ENCODE measurements around the gene UBE2G1. TPM values are rescaled to one million over a fixed set of nuclear protein-coding genes. Genes with fewer than 3 reads are reported as not detected.

Gene UBE2G1
- total and polyA plus RNA-seq, 10 of the 15 experiments (the other 5 are each of a cell fraction or from before 2014, with no cell fraction given) = 24.4 to 139 (median 77.4) TPM

- SMC1A ChIA-PET (ENCODE audit: uncharacterized antibody, unreplicated experiment) = interaction anchor here (0.6 to 2.0 kb wide), 11 partner anchors 9 to 191 kb away, joined by 3 to 16 read pairs (median 4); no protein-coding TSS in a partner anchor
- 86% methylated on average over 8 of the region's 8 CpGs for WGBS (ENCODE audit: insufficient coverage, insufficient replicate concordance, low lambda C conversion rate, missing lambda C conversion rate)
- ATAC-seq = no peak
- intact Hi-C loops (cut with micrococcal nuclease; ENCODE audit: unreplicated experiment) = no loop called here
- no peak overlapping the region for H3K4me2 ChIP-seq (ENCODE audit: control insufficient read depth, insufficient read depth)
- FAIRE-seq = no peak
- H3K9ac ChIP-seq (ENCODE audit: control insufficient read depth, insufficient read depth, low read length) = no peak overlapping the region
- no TSS peak for BruUV-seq (replicated peaks)
- H3K4me3 ChIP-seq = no peak overlapping the region
- peaks cover 0 to 29% of the 10 kb centered on the region in 2 experiments; a peak in 2 of 4 replicates for H3K36me3 ChIP-seq (ENCODE audit: control insufficient read depth in 2 of 2, insufficient read depth in 2 of 2, low read length in 1 of 2)
- in situ Hi-C loops (cut with MboI) = no loop called here
- RAD21 ChIA-PET (ENCODE audit: unreplicated experiment) = interaction anchor here (1.6 kb wide), 1 partner anchor 14 kb away, joined by 10 read pairs; no protein-coding TSS in a partner anchor
- CTCF ChIA-PET = interaction anchor here (0.5 to 2.0 kb wide), 10 partner anchors 8 to 186 kb away, joined by 3 to 14 read pairs (median 4); no protein-coding TSS in a partner anchor
- no peak overlapping the region for H2AFZ ChIP-seq (ENCODE audit: control insufficient read depth, low read depth, low read length)
- DNase-seq (ENCODE audit: low read depth, low spot score) = no peak
- no peaks in the 10 kb centered on the region for H4K20me1 ChIP-seq (ENCODE audit: control insufficient read depth, insufficient read depth)
- no peaks in the 10 kb centered on the region for H3K27me3 ChIP-seq (replicated peaks in 1 of 2; ENCODE audit: control insufficient read depth in 2 of 2, insufficient read depth in 2 of 2, low read length in 1 of 2)
- H3K79me2 ChIP-seq (ENCODE audit: control insufficient read depth, insufficient read depth, low read length) = no peaks in the 10 kb centered on the region
- POLR2A ChIA-PET = interaction anchor here (0.5 kb wide), 1 partner anchor 50 kb away, joined by 4 read pairs; no protein-coding TSS in a partner anchor
- H3K27ac ChIP-seq (ENCODE audit: control insufficient read depth, insufficient read depth) = no peak overlapping the region
- H3K4me1 ChIP-seq (ENCODE audit: control insufficient read depth, insufficient read depth, low read length) = no peaks in the 10 kb centered on the region
- H3K9me3 ChIP-seq (replicated peaks; ENCODE audit: control insufficient read depth, insufficient read depth, low read length) = no peaks in the 10 kb centered on the region
- TF ChIP-seq NFYB (IDR thresholded peaks at IDR 0.05; ENCODE audit: insufficient read depth, low read depth, low read length) (no peak), RAD21 (IDR thresholded peaks at IDR 0.05; ENCODE audit: insufficient read depth, low read depth, low read length) (no peak), ZBTB33 (IDR thresholded peaks at IDR 0.05) (no peak), BCLAF1 (IDR thresholded peaks at IDR 0.05) (no peak), CBFB (IDR thresholded peaks at IDR 0.05; ENCODE audit: low read depth) (no peak), POLR2AphosphoS2 (IDR thresholded peaks at IDR 0.05; ENCODE audit: low read depth, low read length) (no peak), POLR2A (IDR thresholded peaks at IDR 0.05; ENCODE audit: low read depth, low read length) (no peak), NFIC (IDR thresholded peaks at IDR 0.05; ENCODE audit: low read depth, low read length) (no peak), EP300 (IDR thresholded peaks at IDR 0.05; ENCODE audit: borderline replicate concordance in 1 of 2, control insufficient read depth in 1 of 2, low read depth in 2 of 2, low read length in 2 of 2) (no peak), EGR1 (IDR thresholded peaks at IDR 0.05; ENCODE audit: borderline replicate concordance in 1 of 2, low read depth in 2 of 2, low read length in 2 of 2) (no peak), ASH2L (IDR thresholded peaks at IDR 0.05; ENCODE audit: borderline replicate concordance, low read depth) (no peak), USF2 (IDR thresholded peaks at IDR 0.05; ENCODE audit: borderline replicate concordance, low read depth, low read length) (no peak), PKNOX1 (IDR thresholded peaks at IDR 0.05) (no peak), ZNF24 (IDR thresholded peaks at IDR 0.05) (no peak), NFYA (IDR thresholded peaks at IDR 0.05; ENCODE audit: borderline replicate concordance, low read depth, low read length) (no peak)
These were observed 136.6 kb downstream of the UBE2G1 start for GRCh38 chr17:4229627-4230541.
